HEK293 (cell line): ENCODE data around the gene HHLA2.

Experiments
- CTCF ChIA-PET: fragments of 350-600 bp; formaldehyde crosslinking; extraction: SDS; loops from one replicate; lab custom pipeline; 2021; ENCODE audit warnings: antibody characterized with exemption; lab: Yijun Ruan, JAX
- POLR2A ChIA-PET: fragments of 300-600 bp; formaldehyde crosslinking; extraction: SDS; loops from one replicate; lab custom pipeline; 2020; ENCODE audit warnings: antibody characterized with exemption, inconsistent platforms; lab: Yijun Ruan, JAX
- H3K27ac ChIP-seq: fragments of 200-500 bp; sonication (Bioruptor generic); 2 replicates; pipeline ENCODE4 v1.5.1; 2014; ENCODE audit warnings: low read depth, low read length, control low read depth, inconsistent platforms; ENCODE audit errors: extremely low read depth
- H3K36me3 ChIP-seq, 2 experiments: fragments of 200-500 bp in 1 of 2; sonication (Bioruptor generic) in 1 of 2; 1 replicate in 1 of 2; 2 replicates in 1 of 2; pipeline ENCODE4 v1.5.1; 2014 to 2017; ENCODE audit warnings: inconsistent platforms in 2 of 2, low read length in 2 of 2; ENCODE audit not compliant: control insufficient read depth in 2 of 2, insufficient read depth in 1 of 2
- H3K4me1 ChIP-seq: fragments of 200-500 bp; sonication (Bioruptor generic); 2 replicates; pipeline ENCODE4 v1.5.1; 2014; ENCODE audit warnings: mild to moderate bottlenecking, low read length, inconsistent platforms; ENCODE audit not compliant: control insufficient read depth, insufficient read depth
- H3K4me3 ChIP-seq: 2 replicates; pipeline ENCODE4 v1.5.1; 2011; ENCODE audit warnings: low read depth, mild to moderate bottlenecking, control low read depth, low read length, moderate library complexity
- H3K9me3 ChIP-seq: fragments of 200-500 bp; sonication (Bioruptor generic); 2 replicates; pipeline ENCODE4 v1.5.1; 2014; ENCODE audit warnings: low read depth, low read length, inconsistent platforms; ENCODE audit not compliant: control insufficient read depth, insufficient read depth
- BCL11A ChIP-seq: fragments of 450-650 bp; formaldehyde crosslinking; IDR thresholded peaks from 2 replicates; pipeline ENCODE4 v1.5.1; 2016; ENCODE audit warnings: low read depth, missing biosample characterization, missing genetic modification characterization
- GLIS2 ChIP-seq: fragments of 450-650 bp; formaldehyde crosslinking; IDR thresholded peaks from 2 replicates; pipeline ENCODE4 v1.5.1; 2016; ENCODE audit warnings: missing biosample characterization, missing genetic modification characterization
- IKZF3 ChIP-seq: fragments of 450-650 bp; IDR thresholded peaks from 2 replicates; pipeline ENCODE4 v1.5.0; 2018; ENCODE audit warnings: missing biosample characterization, mild to moderate bottlenecking, missing genetic modification characterization, moderate library complexity
- KLF10 ChIP-seq: fragments of 450-650 bp; IDR thresholded peaks from 2 replicates; pipeline ENCODE4 v1.5.1; 2018; ENCODE audit warnings: missing biosample characterization, mild to moderate bottlenecking, missing genetic modification characterization
- KLF16 ChIP-seq: fragments of 450-650 bp; formaldehyde crosslinking; IDR thresholded peaks from 2 replicates; pipeline ENCODE4 v1.5.1; 2017; ENCODE audit warnings: missing biosample characterization, missing genetic modification characterization
- MZF1 ChIP-seq: fragments of 450-650 bp; formaldehyde crosslinking; IDR thresholded peaks from 2 replicates; pipeline ENCODE4 v1.5.1; 2017; ENCODE audit warnings: missing biosample characterization, missing genetic modification characterization, borderline replicate concordance
- REPIN1 ChIP-seq: fragments of 450-650 bp; formaldehyde crosslinking; IDR thresholded peaks from 2 replicates; pipeline ENCODE4 v1.5.1; 2017; ENCODE audit warnings: missing biosample characterization, missing genetic modification characterization, low read depth
- SCRT2 ChIP-seq: fragments of 450-650 bp; formaldehyde crosslinking; IDR thresholded peaks from 2 replicates; pipeline ENCODE4 v1.5.1; 2016; ENCODE audit warnings: missing biosample characterization, missing genetic modification characterization
- SP7 ChIP-seq: fragments of 450-650 bp; formaldehyde crosslinking; IDR thresholded peaks from 2 replicates; pipeline ENCODE4 v1.5.1; 2016; ENCODE audit warnings: missing biosample characterization, missing genetic modification characterization
- ZIC2 ChIP-seq: fragments of 450-650 bp; formaldehyde crosslinking; IDR thresholded peaks from 2 replicates; pipeline ENCODE4 v1.5.1; 2016; ENCODE audit warnings: missing biosample characterization, missing genetic modification characterization
- ZNF140 ChIP-seq: fragments of 450-650 bp; formaldehyde crosslinking; IDR thresholded peaks from 2 replicates; pipeline ENCODE4 v1.5.1; 2016; ENCODE audit warnings: missing biosample characterization, missing genetic modification characterization
- ZNF184 ChIP-seq: fragments of 450-650 bp; IDR thresholded peaks from 2 replicates; pipeline ENCODE4 v1.5.1; 2018; ENCODE audit warnings: missing biosample characterization, mild to moderate bottlenecking, missing genetic modification characterization
- ZNF335 ChIP-seq: fragments of 450-650 bp; formaldehyde crosslinking; conservative IDR thresholded peaks from 2 replicates; pipeline ENCODE4 v1.5.1; 2016; ENCODE audit warnings: missing biosample characterization, missing genetic modification characterization
- ZNF366 ChIP-seq: fragments of 450-650 bp; formaldehyde crosslinking; conservative IDR thresholded peaks from 2 replicates; pipeline ENCODE4 v1.5.1; 2016; ENCODE audit warnings: missing biosample characterization, missing genetic modification characterization
- ZNF391 ChIP-seq: fragments of 450-650 bp; formaldehyde crosslinking; IDR thresholded peaks from 2 replicates; pipeline ENCODE4 v1.5.1; 2016; ENCODE audit warnings: low read depth, missing biosample characterization, missing genetic modification characterization, borderline replicate concordance
- ZNF404 ChIP-seq: fragments of 450-650 bp; formaldehyde crosslinking; IDR thresholded peaks from 2 replicates; pipeline ENCODE4 v1.5.1; 2017; ENCODE audit warnings: missing biosample characterization, missing genetic modification characterization
- ZNF510 ChIP-seq: fragments of 450-650 bp; formaldehyde crosslinking; IDR thresholded peaks from 2 replicates; pipeline ENCODE4 v1.5.1; 2018; ENCODE audit warnings: mild to moderate bottlenecking, missing genetic modification characterization, missing biosample characterization; ENCODE audit not compliant: insufficient replicate concordance
- ZNF513 ChIP-seq: fragments of 450-650 bp; IDR thresholded peaks from 2 replicates; pipeline ENCODE4 v1.5.1; 2018; ENCODE audit warnings: missing biosample characterization, missing genetic modification characterization
- ZNF521 ChIP-seq: fragments of 450-650 bp; formaldehyde crosslinking; IDR thresholded peaks from 2 replicates; pipeline ENCODE4 v1.5.1; 2017; ENCODE audit warnings: missing biosample characterization, mild to moderate bottlenecking, missing genetic modification characterization
- ZNF776 ChIP-seq: fragments of 450-650 bp; formaldehyde crosslinking; IDR thresholded peaks from 2 replicates; pipeline ENCODE4 v1.5.0; 2017; ENCODE audit warnings: missing biosample characterization, missing genetic modification characterization, borderline replicate concordance
- ZNF791 ChIP-seq: fragments of 450-650 bp; formaldehyde crosslinking; IDR thresholded peaks from 2 replicates; pipeline ENCODE4 v1.5.1; 2016; ENCODE audit warnings: missing biosample characterization, missing genetic modification characterization
- TF ChIP-seq, protein P1 (sequence below): fragments of 450-650 bp; formaldehyde crosslinking; IDR thresholded peaks from 2 replicates; pipeline ENCODE4 v1.5.1; 2016; ENCODE audit warnings: missing biosample characterization, missing genetic modification characterization

HHLA2 gene

DNA sequence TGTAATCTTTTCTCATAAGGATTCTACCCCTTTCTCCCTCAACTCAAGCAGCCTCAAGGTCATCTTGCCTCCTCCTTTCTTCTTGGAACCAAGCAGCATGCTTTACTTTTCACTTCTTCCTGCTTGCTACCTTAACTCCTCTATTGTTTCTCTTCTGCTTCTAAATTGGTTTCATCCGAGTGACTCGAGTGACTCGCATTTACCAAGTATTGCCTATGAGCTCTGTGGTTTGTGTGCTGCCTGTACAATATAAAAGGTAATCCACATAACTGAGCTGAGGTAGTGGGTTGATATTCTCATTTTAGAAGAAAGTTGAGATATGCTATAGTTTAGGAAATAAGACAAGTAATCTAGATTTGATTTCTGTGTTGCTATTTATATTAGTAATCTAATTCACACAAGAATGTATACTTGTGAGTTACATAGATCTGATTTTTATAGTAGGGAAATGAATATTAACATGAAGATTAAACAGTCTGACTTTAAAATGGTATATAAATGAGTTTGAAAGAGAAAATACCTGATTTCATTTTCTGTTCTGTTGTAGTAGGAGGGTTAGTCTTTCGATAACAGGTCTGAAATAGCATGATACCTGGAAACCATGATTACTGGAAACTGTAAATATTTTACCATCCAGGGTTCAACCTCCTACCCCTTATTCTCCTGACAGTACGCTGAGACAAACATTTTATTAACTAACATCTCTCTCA, 5.5 kb downstream of the HHLA2 start (continued):
- TF ChIP-seq, protein P1, sequence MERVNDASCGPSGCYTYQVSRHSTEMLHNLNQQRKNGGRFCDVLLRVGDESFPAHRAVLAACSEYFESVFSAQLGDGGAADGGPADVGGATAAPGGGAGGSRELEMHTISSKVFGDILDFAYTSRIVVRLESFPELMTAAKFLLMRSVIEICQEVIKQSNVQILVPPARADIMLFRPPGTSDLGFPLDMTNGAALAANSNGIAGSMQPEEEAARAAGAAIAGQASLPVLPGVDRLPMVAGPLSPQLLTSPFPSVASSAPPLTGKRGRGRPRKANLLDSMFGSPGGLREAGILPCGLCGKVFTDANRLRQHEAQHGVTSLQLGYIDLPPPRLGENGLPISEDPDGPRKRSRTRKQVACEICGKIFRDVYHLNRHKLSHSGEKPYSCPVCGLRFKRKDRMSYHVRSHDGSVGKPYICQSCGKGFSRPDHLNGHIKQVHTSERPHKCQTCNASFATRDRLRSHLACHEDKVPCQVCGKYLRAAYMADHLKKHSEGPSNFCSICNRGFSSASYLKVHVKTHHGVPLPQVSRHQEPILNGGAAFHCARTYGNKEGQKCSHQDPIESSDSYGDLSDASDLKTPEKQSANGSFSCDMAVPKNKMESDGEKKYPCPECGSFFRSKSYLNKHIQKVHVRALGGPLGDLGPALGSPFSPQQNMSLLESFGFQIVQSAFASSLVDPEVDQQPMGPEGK (tag by site-specific recombination) = no peak
- no peak for TF ChIP-seq ZNF510

DNA sequence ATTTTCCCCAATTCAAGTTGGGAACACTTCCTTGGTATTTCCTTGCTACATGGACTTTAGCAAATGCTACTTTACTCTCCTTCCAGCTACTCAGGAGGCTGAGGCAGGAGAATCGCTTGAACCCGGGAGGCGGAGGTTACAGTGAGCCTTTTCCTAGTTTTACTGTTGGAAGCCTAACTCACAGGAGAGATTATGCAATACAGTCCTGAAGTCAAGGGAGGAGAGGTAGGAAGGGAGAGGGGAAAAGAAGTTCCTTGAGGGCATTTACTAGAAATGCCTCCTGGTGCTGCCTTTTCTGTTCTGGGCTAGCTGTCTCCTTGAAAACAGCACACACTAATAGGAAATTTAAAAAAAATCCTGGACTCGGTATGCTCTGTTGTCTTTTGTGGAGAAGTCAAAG, 6.2 kb downstream of the HHLA2 start:
- Histone ChIP-seq H3K9me3 (no peaks in the 10 kb centered on the region), H3K4me3 (no peak overlapping the region), H3K27ac (no peak overlapping the region), H3K36me3 (no peaks in the 10 kb centered on the region), H3K4me1 (no peaks in the 10 kb centered on the region)
- ChIA-PET POLR2A (no interaction called here), CTCF (no interaction called here)
- TF ChIP-seq KLF16 (tag by site-specific recombination) (no peak), ZNF184 (no peak), ZNF366 (no peak), KLF10 (tag by site-specific recombination) (no peak), ZNF391 (tag by site-specific recombination) (no peak), BCL11A (tag by site-specific recombination) (no peak), ZNF335 (no peak), ZNF140 (no peak), ZNF776 (tag by site-specific recombination) (no peak), MZF1 (no peak)

- Histone ChIP-seq H3K4me3 (no peak overlapping the region), H3K27ac (no peak overlapping the region), H3K4me1 (no peaks in the 10 kb centered on the region), H3K9me3 (no peaks in the 10 kb centered on the region), H3K36me3 (no peaks in the 10 kb centered on the region)
- POLR2A ChIA-PET = no interaction called here
- CTCF ChIA-PET = no interaction called here
- TF ChIP-seq ZNF404 (tag by site-specific recombination) (no peak), GLIS2 (no peak), ZNF513 (tag by site-specific recombination) (no peak), IKZF3 (tag by site-specific recombination) (no peak), ZIC2 (tag by site-specific recombination) (no peak), REPIN1 (tag by site-specific recombination) (no peak), ZNF521 (tag by site-specific recombination) (no peak), SP7 (tag by site-specific recombination) (no peak), SCRT2 (tag by site-specific recombination) (no peak), ZNF791 (tag by site-specific recombination) (no peak)
Observed at GRCh38 chr3:108305484-108306172, 9.3 kb downstream of the HHLA2 start.
